Measurements from ENCODE around the gene BABAM1. TPM values are rescaled to one million over a fixed set of nuclear protein-coding genes. Genes with fewer than 3 reads are reported as not detected.

BABAM1 gene
- total RNA-seq, 120 experiments from 2014 or later, result 78.2 to 165 (median 122) TPM

Other genes starting within 250 kb of the BABAM1 start
- gene CPAMD8, start 240.6 kb upstream of the BABAM1 start, total RNA-seq, result 10 to 100 TPM in 50 of 120 experiments, 1 to 10 TPM in 70; 2.6 to 39.0 (median 9.2) TPM
- gene HAUS8, start 192.0 kb upstream of the BABAM1 start, total RNA-seq, result 1 to 10 TPM; 1.9 to 8.7 (median 4.2) TPM
- gene MYO9B, start 191.7 kb upstream of the BABAM1 start, total RNA-seq, result 100 to 1,000 TPM in 63 of 120 experiments, 10 to 100 TPM in 57; 49.9 to 250 (median 101) TPM
- 10 to 100 TPM; 27.0 to 54.1 (median 39.3) TPM for gene USE1, start 52.1 kb upstream of the BABAM1 start, total RNA-seq
- gene OCEL1, start 41.2 kb upstream of the BABAM1 start, total RNA-seq, result 10 to 100 TPM; 11.1 to 42.0 (median 24.9) TPM
- gene NR2F6, start 21.5 kb upstream of the BABAM1 start, total RNA-seq, result 10 to 100 TPM; 15.4 to 52.5 (median 27.8) TPM
- gene USHBP1, start 2.7 kb upstream of the BABAM1 start, total RNA-seq, result 10 to 100 TPM in 1 of 120 experiments, 1 to 10 TPM in 117, under 1 TPM in 2; 0.90 to 10.9 (median 3.4) TPM
- 1 to 10 TPM in 113 of 120 experiments, under 1 TPM in 7; 0.68 to 6.6 (median 2.6) TPM for gene ANKLE1, start 14.5 kb downstream of the BABAM1 start, total RNA-seq
- gene ABHD8, start 36.0 kb downstream of the BABAM1 start, total RNA-seq, result 100 to 1,000 TPM in 7 of 120 experiments, 10 to 100 TPM in 113; 22.5 to 113 (median 78.2) TPM
- gene MRPL34, start 38.4 kb downstream of the BABAM1 start, total RNA-seq, result 10 to 100 TPM; 41.6 to 99.8 (median 67.2) TPM
- 10 to 100 TPM; 33.9 to 94.0 (median 52.4) TPM for gene DDA1, start 42.1 kb downstream of the BABAM1 start, total RNA-seq
- 10 to 100 TPM; 26.1 to 65.6 (median 37.6) TPM for gene ANO8, start 67.4 kb downstream of the BABAM1 start, total RNA-seq
- gene GTPBP3, start 70.1 kb downstream of the BABAM1 start, total RNA-seq, result 10 to 100 TPM; 11.7 to 35.1 (median 22.4) TPM
- gene PLVAP, start 109.9 kb downstream of the BABAM1 start, total RNA-seq, result 1 to 10 TPM in 96 of 120 experiments, under 1 TPM in 23, not detected in 1; 0.21 to 6.9 (median 1.7) TPM
- 1 to 10 TPM in 29 of 120 experiments, under 1 TPM in 25, not detected in 66; 0.43 to 6.0 (median 1.0) TPM for gene CCDC194, start 126.8 kb downstream of the BABAM1 start, total RNA-seq
- gene BST2, start 138.2 kb downstream of the BABAM1 start, total RNA-seq, result 100 to 1,000 TPM in 2 of 120 experiments, 10 to 100 TPM in 118; 13.1 to 146 (median 26.7) TPM
- 10 to 100 TPM; 11.0 to 32.6 (median 19.8) TPM for gene MVB12A, start 152.6 kb downstream of the BABAM1 start, total RNA-seq
- gene TMEM221, start 181.2 kb downstream of the BABAM1 start, total RNA-seq, result 1 to 10 TPM; 1.2 to 7.2 (median 4.1) TPM
- 1 to 10 TPM in 19 of 120 experiments, under 1 TPM in 32, not detected in 69; 0.38 to 3.8 (median 0.88) TPM for gene NXNL1, start 193.5 kb downstream of the BABAM1 start, total RNA-seq
- 10 to 100 TPM; 30.6 to 100.0 (median 53.6) TPM for gene SLC27A1, start 203.1 kb downstream of the BABAM1 start, total RNA-seq
- gene PGLS, start 244.2 kb downstream of the BABAM1 start, total RNA-seq, result 10 to 100 TPM; 22.9 to 45.0 (median 32.6) TPM

Measured in dorsolateral prefrontal cortex (tissue), 118 donors.